Testis (tissue), 3 donors: ENCODE measurements around the gene SHROOM1. TPM values are rescaled to one million over a fixed set of nuclear protein-coding genes. Genes with fewer than 3 reads are reported as not detected.

ENCODE experiments used
- DNase-seq: peaks from one replicate; pipeline ENCODE4 v3.0.0-alpha.2; 2019
- H3K27ac ChIP-seq, 2 donors: fragments of 200-600 bp; sonication (generic); one replicate each; pipeline ENCODE4 v1.5.1; 2019
- H3K27me3 ChIP-seq: fragments of 200-600 bp; sonication (generic); one replicate; pipeline ENCODE4 v1.5.1; 2019
- H3K36me3 ChIP-seq: fragments of 200-600 bp; sonication (generic); one replicate; pipeline ENCODE4 v1.5.1; 2017; ENCODE audit warnings: low read depth; ENCODE audit errors: missing control alignments
- H3K4me1 ChIP-seq: fragments of 200-600 bp; sonication (generic); one replicate; pipeline ENCODE4 v1.5.1; 2019
- H3K4me3 ChIP-seq, 2 donors: fragments of 200-600 bp; sonication (generic); one replicate each; pipeline ENCODE4 v1.5.1; 2017 to 2019
- H3K9me3 ChIP-seq: fragments of 200-600 bp; sonication (generic); one replicate; pipeline ENCODE4 v1.5.1; 2017
- CTCF ChIP-seq, 3 experiments: fragments of 450-650 bp in 2 of 3; fragments of 200-600 bp in 1 of 3; sonication (generic) in 1 of 3; IDR thresholded peaks; one replicate each; pipeline ENCODE4 v1.5.1; 2016 to 2019; ENCODE audit warnings: antibody characterized with exemption in 3 of 3, mild to moderate bottlenecking in 2 of 3, moderate library complexity in 1 of 3
- POLR2A ChIP-seq: fragments of 450-650 bp; IDR thresholded peaks from one replicate; pipeline ENCODE4 v1.6.1; 2017; ENCODE audit warnings: antibody characterized with exemption, mild to moderate bottlenecking, moderate library complexity
- WGBS, 2 donors: methylation state at CpG; one replicate each; pipeline ENCODE4 v1.1.5; 2018; 5-methylcytosine and 5-hydroxymethylcytosine counted together
- intact Hi-C: fragments of 100-400 bp; cut with DNase I; formaldehyde crosslinking; loops from one replicate; pipeline ENCODE4 v1.15.1; 2023; ENCODE audit warnings: low total_unique reads
- polyA plus RNA-seq: library from polyadenylated mRNA; stranded (reverse); fragments of 350-450 nt; fragmentation: Illumina TruSeq; extraction: RNeasy Lipid Tissue Mini Kit (QIAGEN cat#74804); gene quantifications from one replicate; pipeline ENCODE4 v1.2.3, GENCODE V29; 2014; ENCODE audit warnings: low read depth, low replicate concordance; ENCODE audit not compliant: insufficient read depth
- total RNA-seq, 2 donors: library from RNA; depleted of rRNA; stranded (reverse); fragments of >200 nt; gene quantifications; one replicate each; pipeline ENCODE4 v1.2.3, GENCODE V29; 2016

SHROOM1 gene
- total and polyA plus RNA-seq, 3 donors from 2014 or later, result 2.1 to 9.6 (median 9.0) TPM

GRCh38 chr5:132787076-132787475 is 43.4 kb downstream of the SHROOM1 start:
- WGBS, 2 donors, result 92 to 100% methylated on average over 1 of the region's 1 CpG
- H3K36me3 ChIP-seq, result no peaks in the 10 kb centered on the region
- no peak overlapping the region for H3K27ac ChIP-seq

GRCh38 chr5:132785864-132786263 is 44.6 kb downstream of the SHROOM1 start:
- peak; percentile 2 for DNase-seq
- Histone ChIP-seq H3K9me3 (no peaks in the 10 kb centered on the region), H3K36me3 (no peaks in the 10 kb centered on the region), H3K4me3 (no peak overlapping the region), H3K4me1 (no peaks in the 10 kb centered on the region), H3K27me3 (no peaks in the 10 kb centered on the region), H3K27ac (no peak overlapping the region)
- WGBS, 2 donors, result 92 to 97% methylated on average over 4 of the region's 4 CpGs
- TF ChIP-seq POLR2A (no peak), CTCF (IDR thresholded peaks at IDR 0.05) (no peak)
- intact Hi-C loops, result no loop called here

More at GRCh38 chr5:132787076-132787475, 43.4 kb downstream of the SHROOM1 start:
- Histone ChIP-seq H3K9me3 (no peaks in the 10 kb centered on the region), H3K27me3 (no peaks in the 10 kb centered on the region), H3K4me1 (no peaks in the 10 kb centered on the region), H3K4me3 (no peak overlapping the region)
- TF ChIP-seq POLR2A (no peak), CTCF (IDR thresholded peaks at IDR 0.05) (no peak)
- DNase-seq, result no peak
- intact Hi-C loops, result no loop called here

- Histone ChIP-seq H3K27ac (no peak overlapping the region), H3K27me3 (no peaks in the 10 kb centered on the region), H3K4me3 (no peak overlapping the region), H3K9me3 (no peaks in the 10 kb centered on the region), H3K4me1 (no peaks in the 10 kb centered on the region), H3K36me3 (no peaks in the 10 kb centered on the region)
- 83% methylated on average over 5 of the region's 5 CpGs for WGBS, 2 donors
- TF ChIP-seq POLR2A (no peak), CTCF (IDR thresholded peaks at IDR 0.05) (no peak)
- DNase-seq, result peak; percentile 5
- intact Hi-C loops, result no loop called here
Observed at GRCh38 chr5:132785365-132785764, 45.1 kb downstream of the SHROOM1 start.

- TF ChIP-seq CTCF (IDR thresholded peaks at IDR 0.05) (no peak), POLR2A (no peak)
- no peaks in the 10 kb centered on the region for H3K9me3 ChIP-seq
- H3K4me3 ChIP-seq, result no peak overlapping the region
- H3K4me1 ChIP-seq, result peaks cover 7% of the 10 kb centered on the region
- intact Hi-C loops, result no loop called here
- whole genome bisulfite sequencing, 2 donors, result 73 to 80% methylated on average over 4 of the region's 4 CpGs
- H3K27me3 ChIP-seq, result no peaks in the 10 kb centered on the region
- H3K27ac ChIP-seq, result no peak overlapping the region
- no peaks in the 10 kb centered on the region for H3K36me3 ChIP-seq
- no peak for DNase-seq
Observed at GRCh38 chr5:132782101-132782500, 48.3 kb downstream of the SHROOM1 start.

- TF ChIP-seq POLR2A (no peak), CTCF (IDR thresholded peaks at IDR 0.05) (no peak)
- H3K4me3 ChIP-seq, result no peak overlapping the region
- 95 to 96% methylated on average over 4 of the region's 4 CpGs for WGBS, 2 donors
Observed at GRCh38 chr5:132781029-132781428, 49.4 kb downstream of the SHROOM1 start.

More at GRCh38 chr5:132781029-132781428, 49.4 kb downstream of the SHROOM1 start:
- Histone ChIP-seq H3K9me3 (no peaks in the 10 kb centered on the region), H3K27me3 (no peaks in the 10 kb centered on the region), H3K27ac (no peak overlapping the region), H3K36me3 (no peaks in the 10 kb centered on the region), H3K4me1 (peaks cover 12% of the 10 kb centered on the region)
- no peak for DNase-seq
- intact Hi-C loops, result no loop called here
